ENCODE results near the gene PRPF38A. TPM values are rescaled to one million over a fixed set of nuclear protein-coding genes. Genes with fewer than 3 reads are reported as not detected.
A peak's percentile ranks its signal among the peaks of the same experiment; 100 is the strongest.

The PRPF38A gene
- total RNA-seq, 2 donors from 2014 or later: 72.7 to 74.3 TPM

- H3K27me3 ChIP-seq (ENCODE audit: control insufficient read depth, insufficient read depth, low read length, poor library complexity, severe bottlenecking): no peaks in the 10 kb centered on the region
- Mint-ChIP-seq H3K27me3 (ENCODE audit: insufficient read depth) (no peaks in the 10 kb centered on the region), H3K36me3 (ENCODE audit: low read depth) (peaks cover 43% of the 10 kb centered on the region), H3K27ac (no peak overlapping the region), H3K4me3 (no peak overlapping the region), H3K4me1 (peaks cover 2% of the 10 kb centered on the region), H3K9me3 (no peaks in the 10 kb centered on the region)
- no peaks in the 10 kb centered on the region for H3K4me1 ChIP-seq (ENCODE audit: control insufficient read depth, insufficient read depth, low read length)
- TF ChIP-seq CTCF (conservative IDR thresholded peaks at IDR 0.05): no peak
- H3K9me3 ChIP-seq (ENCODE audit: control insufficient read depth, low read length): no peaks in the 10 kb centered on the region
- peaks cover 93% of the 10 kb centered on the region for H3K36me3 ChIP-seq (ENCODE audit: control insufficient read depth, insufficient read depth, low read length)
- no peak overlapping the region for H3K9ac ChIP-seq (ENCODE audit: extremely low read depth, low read length, poor library complexity, severe bottlenecking)
- no peak for DNase-seq
- WGBS, 2 experiments (ENCODE audit: insufficient coverage in 1 of 2, insufficient read length in 1 of 2): 93 to 100% methylated on average over 1 of the region's 1 CpG
- H3K27ac ChIP-seq (ENCODE audit: low read depth, low read length): no peak overlapping the region
- H3K4me3 ChIP-seq (ENCODE audit: low read length): no peak overlapping the region
These were observed 20.4 kb downstream of the PRPF38A start for GRCh38 chr1:52424813-52425212.

- DNase-seq: no peak
- no peak for TF ChIP-seq CTCF (conservative IDR thresholded peaks at IDR 0.05)
- peaks cover 49% of the 10 kb centered on the region for H3K36me3 Mint-ChIP-seq (ENCODE audit: low read depth)
- Histone ChIP-seq H3K4me3 (ENCODE audit: low read length) (no peak overlapping the region), H3K27ac (ENCODE audit: low read depth, low read length) (peak overlapping the region; percentile 33), H3K27me3 (ENCODE audit: control insufficient read depth, insufficient read depth, low read length, poor library complexity, severe bottlenecking) (no peaks in the 10 kb centered on the region), H3K4me1 (ENCODE audit: control insufficient read depth, insufficient read depth, low read length) (no peaks in the 10 kb centered on the region), H3K9me3 (ENCODE audit: control insufficient read depth, low read length) (no peaks in the 10 kb centered on the region), H3K36me3 (ENCODE audit: control insufficient read depth, insufficient read depth, low read length) (peaks cover 93% of the 10 kb centered on the region), H3K9ac (ENCODE audit: extremely low read depth, low read length, poor library complexity, severe bottlenecking) (no peak overlapping the region)
- no peak overlapping the region for H3K27ac Mint-ChIP-seq
- H3K27me3 Mint-ChIP-seq (ENCODE audit: insufficient read depth): no peaks in the 10 kb centered on the region
- no peak overlapping the region for H3K4me3 Mint-ChIP-seq
- no peaks in the 10 kb centered on the region for H3K9me3 Mint-ChIP-seq
- WGBS, 2 experiments (ENCODE audit: insufficient coverage in 1 of 2, insufficient read length in 1 of 2): 81 to 85% methylated on average over 2 to 3 of the region's 3 CpGs
- peaks cover 2% of the 10 kb centered on the region for H3K4me1 Mint-ChIP-seq
These were observed 22.0 kb downstream of the PRPF38A start for GRCh38 chr1:52426371-52426770.

- no peak overlapping the region for H3K4me3 ChIP-seq (ENCODE audit: low read length)
- no peak overlapping the region for H3K27ac ChIP-seq (ENCODE audit: low read depth, low read length)
- no peak for TF ChIP-seq CTCF (conservative IDR thresholded peaks at IDR 0.05)
- Mint-ChIP-seq H3K9me3 (no peaks in the 10 kb centered on the region), H3K36me3 (ENCODE audit: low read depth) (peaks cover 51% of the 10 kb centered on the region), H3K4me3 (no peak overlapping the region), H3K4me1 (peaks cover 2% of the 10 kb centered on the region), H3K27me3 (ENCODE audit: insufficient read depth) (no peaks in the 10 kb centered on the region), H3K27ac (no peak overlapping the region)
- no peaks in the 10 kb centered on the region for H3K4me1 ChIP-seq (ENCODE audit: control insufficient read depth, insufficient read depth, low read length)
- WGBS, 2 experiments (ENCODE audit: insufficient coverage in 1 of 2, insufficient read length in 1 of 2): 81 to 91% methylated on average over 1 of the region's 1 CpG
- H3K36me3 ChIP-seq (ENCODE audit: control insufficient read depth, insufficient read depth, low read length): peaks cover 93% of the 10 kb centered on the region
- H3K9me3 ChIP-seq (ENCODE audit: control insufficient read depth, low read length): no peaks in the 10 kb centered on the region
- no peak overlapping the region for H3K9ac ChIP-seq (ENCODE audit: extremely low read depth, low read length, poor library complexity, severe bottlenecking)
- H3K27me3 ChIP-seq (ENCODE audit: control insufficient read depth, insufficient read depth, low read length, poor library complexity, severe bottlenecking): no peaks in the 10 kb centered on the region
- no peak for DNase-seq
These were observed 22.8 kb downstream of the PRPF38A start for GRCh38 chr1:52427152-52427551.
